ENCODE data around the gene PHF13.
A peak's percentile ranks its signal among the peaks of the same experiment; 100 is the strongest.
"Not testable (repeated sequence)": the region's sequence is repeated elsewhere in the genome, so short reads cannot be mapped to it uniquely, and the experiment has no call there.

The PHF13 gene

DNA sequence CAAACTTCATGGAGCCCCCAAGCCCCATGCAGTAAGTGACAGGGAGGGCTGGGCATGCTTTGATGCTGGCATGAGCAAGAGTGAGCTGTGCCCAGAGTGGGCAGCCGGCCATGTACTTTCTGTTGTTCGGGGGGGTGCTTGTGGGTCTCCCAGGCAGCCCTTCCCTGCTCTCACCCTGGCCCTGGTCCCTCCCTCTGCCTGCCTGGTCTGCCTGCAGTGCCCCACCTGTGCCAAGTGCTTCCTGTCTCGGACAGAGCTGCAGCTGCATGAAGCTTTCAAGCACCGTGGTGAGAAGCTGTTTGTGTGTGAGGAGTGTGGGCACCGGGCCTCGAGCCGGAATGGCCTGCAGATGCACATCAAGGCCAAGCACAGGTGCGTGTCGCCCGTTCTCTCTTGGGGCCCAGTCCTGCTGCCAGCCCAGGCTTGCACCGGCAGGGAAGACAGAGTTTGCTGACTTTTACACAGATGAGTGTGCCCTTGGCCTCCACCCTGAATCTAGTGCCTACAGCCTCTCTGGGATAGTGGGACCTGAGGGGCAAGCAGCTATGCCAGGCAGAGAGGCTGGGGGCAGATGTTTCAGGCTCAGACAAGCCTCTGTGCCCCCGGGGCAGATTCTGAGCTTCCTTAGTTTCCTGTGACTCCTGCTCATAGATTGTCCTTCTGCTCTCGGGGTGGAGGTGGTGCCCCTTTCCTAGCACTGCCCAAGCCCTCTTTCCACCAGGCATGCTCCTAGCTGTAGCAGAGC is 26.1 kb upstream of the PHF13 start:
- DNase-seq (ENCODE audit: low read depth), result no peak

DNA sequence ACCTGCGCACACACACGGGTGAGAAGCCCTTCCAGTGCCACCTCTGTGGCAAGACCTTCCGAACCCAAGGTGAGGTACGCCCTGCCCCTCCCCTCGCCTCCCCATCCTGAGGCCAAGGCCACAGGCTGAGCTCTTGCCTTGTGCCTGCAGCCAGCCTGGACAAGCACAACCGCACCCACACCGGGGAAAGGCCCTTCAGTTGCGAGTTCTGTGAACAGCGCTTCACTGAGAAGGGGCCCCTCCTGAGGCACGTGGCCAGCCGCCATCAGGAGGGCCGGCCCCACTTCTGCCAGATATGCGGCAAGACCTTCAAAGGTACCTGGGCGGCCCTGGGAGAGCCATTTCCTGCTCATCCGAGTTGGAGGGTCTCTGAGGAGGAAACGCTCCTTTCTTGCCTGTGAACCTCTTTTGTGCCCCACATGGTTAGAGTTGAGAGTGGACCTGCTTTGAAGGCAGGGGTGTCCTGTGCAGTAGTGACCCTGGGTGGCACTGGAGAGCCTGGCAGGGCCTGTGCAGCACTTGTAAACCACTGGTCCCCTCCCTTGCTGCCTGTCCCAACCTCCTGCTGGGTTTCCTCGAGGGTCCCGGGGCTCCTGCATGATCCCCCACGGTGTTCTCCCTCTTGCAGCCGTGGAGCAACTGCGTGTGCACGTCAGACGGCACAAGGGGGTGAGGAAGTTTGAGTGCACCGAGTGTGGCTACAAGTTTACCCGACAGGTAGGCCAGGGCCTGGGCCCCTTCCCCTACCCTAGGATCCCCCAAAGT is 25.2 kb upstream of the PHF13 start:
- no peak for DNase-seq (ENCODE audit: low read depth)

DNA sequence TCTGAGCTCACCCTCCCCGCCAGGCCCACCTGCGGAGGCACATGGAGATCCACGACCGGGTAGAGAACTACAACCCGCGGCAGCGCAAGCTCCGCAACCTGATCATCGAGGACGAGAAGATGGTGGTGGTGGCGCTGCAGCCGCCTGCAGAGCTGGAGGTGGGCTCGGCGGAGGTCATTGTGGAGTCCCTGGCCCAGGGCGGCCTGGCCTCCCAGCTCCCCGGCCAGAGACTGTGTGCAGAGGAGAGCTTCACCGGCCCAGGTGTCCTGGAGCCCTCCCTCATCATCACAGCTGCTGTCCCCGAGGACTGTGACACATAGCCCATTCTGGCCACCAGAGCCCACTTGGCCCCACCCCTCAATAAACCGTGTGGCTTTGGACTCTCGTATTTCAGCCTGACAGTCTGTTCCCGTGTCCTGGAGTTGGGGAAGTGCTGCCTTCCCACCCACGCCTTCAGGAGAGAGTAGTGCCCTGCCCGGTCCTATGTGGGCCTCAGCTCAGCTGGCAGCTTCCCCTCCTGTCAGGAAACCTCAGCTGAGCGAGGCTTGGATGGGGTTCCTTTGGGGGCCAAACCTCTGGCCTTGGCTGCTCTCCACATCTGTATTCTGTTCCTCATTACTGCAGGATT is 24.5 kb upstream of the PHF13 start:
- DNase-seq (ENCODE audit: low read depth), result no peak

DNA sequence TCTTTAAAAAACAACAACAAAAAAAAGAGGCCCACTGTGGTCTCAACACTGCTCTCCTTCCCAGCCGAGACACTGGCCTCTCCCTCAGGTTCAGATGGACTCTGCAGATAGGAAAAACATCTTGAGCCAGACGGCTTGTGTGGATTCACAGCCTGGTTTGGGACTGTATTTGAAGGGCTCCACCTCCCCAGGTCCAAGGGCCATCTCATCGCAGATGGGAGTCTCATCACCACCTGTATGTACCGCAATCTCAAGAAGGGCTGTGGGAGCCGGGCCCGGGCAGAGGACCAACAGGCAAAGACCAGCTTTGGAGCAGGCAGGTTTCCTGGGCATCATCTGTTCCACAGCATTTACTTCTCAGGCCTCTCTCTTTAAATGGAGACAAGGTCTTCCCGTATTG is 23.5 kb upstream of the PHF13 start:
- DNase-seq (ENCODE audit: low read depth), result no peak

DNA sequence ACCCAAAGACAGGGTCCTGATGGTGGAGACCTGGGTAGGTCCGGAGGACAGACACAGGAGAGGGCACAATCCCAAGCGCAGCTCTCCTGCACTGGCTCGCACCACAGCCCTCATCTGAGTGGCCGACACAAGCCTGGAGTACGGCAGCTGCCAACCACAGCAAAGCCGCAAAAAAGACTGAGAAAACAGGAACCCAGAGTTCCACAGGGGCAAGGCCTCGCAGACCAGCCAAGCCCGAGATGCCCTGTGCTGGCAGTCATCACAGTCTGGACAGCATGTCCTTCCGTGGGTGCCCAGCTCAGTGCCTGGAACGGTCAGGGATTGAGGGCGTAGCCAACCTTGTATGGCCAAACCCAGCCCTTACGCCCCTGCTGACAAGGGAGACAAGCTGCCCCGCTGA is 22.3 kb upstream of the PHF13 start:
- DNase-seq (ENCODE audit: low read depth), result no peak

DNA sequence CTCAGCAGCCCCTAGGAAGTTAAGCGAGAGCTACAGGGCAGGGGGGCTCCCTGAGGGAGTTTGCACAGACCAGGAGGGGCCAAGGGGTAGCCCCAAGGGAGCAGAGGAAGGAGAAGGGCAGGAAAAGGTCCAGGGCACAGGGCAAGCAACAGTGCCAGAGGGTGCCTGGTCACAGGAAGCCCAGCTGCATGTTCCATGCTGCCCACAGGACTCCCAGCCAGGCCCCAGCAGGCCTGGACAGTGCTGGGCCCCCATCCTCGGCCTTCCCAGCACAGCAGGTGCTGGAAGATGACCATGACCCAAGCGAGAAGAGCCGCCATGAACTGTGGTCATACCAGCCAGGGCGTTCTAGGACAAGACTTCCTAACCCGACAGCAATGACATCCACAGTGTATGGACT is 21.9 kb upstream of the PHF13 start:
- no peak for DNase-seq (ENCODE audit: low read depth)

DNA sequence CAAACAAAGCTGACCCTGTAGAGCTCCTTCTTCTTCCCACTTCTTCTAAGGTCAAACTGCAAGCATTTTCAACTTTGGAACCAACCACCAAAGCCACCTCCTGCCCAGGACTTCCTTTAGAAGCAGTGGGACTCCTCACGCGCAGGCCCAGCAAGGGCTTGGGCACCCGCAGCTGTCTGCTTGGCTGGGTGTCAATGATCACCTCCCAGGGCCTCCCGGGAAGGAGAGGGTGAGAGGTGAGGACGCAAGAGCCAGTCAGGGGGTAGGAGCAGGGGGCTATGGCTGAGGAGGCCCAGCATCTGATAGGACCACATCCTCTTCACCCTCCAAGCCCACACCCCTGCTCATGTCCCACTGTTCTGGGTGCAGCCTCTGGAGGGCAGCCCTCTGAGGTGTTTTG is 21.1 kb upstream of the PHF13 start:
- DNase-seq (ENCODE audit: low read depth), result no peak

DNA sequence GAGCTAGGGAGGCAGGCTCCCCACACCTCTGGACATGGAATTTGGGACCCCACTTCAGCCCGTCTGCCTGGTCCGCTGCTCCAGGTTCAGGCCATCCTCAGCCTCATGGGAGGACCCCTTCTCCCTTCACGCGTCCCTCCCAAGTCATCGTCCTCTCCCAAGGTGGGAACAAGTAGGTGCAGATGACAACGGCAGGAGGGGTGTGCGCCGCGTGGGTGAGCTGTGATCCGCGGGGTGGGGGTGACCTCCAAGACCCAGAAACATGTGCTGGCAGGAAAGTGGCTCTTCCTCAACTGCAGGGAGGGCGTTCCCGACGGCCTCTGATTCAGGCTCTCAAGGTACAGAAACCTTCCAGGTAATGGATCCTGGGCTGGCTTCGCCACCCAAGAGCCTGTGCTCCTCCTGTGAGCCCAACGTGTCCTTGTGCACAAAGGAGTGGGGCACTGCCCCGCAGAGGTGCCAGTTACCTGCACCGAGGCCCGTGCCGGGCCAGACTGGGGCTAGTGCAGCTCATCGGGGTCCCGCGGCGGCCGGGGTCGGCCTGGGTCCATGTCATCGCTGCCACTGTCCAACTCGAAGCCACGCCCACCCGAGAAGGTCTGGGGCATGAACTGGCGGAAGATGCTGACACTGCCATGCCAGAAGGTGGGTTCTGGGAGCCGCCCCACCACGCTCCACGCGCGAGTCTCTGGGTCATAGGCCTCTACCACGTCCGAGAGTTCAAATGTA is 20.5 kb upstream of the PHF13 start:
- DNase-seq (ENCODE audit: low read depth), result no peak

DNA sequence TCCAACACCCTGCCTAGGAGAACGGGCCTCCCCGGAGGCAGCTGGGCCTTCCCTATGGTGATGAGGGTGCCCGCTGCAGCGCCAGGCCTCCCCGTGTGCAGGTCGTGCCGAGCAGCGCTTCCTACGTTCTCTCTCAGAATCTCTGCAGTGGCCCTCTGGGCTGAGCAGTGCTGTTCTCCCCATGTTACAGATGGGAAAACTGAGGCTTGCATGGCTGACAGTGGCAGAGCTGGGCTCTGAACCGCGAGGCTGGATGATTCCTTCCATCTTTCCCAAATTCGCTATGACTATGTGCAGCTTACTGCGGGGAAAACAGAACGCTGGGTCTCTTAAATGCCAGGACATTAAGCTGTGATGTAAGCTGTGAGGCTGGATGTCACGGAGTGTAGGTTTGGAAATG is 19.7 kb upstream of the PHF13 start:
- DNase-seq (ENCODE audit: low read depth), result no peak

DNA sequence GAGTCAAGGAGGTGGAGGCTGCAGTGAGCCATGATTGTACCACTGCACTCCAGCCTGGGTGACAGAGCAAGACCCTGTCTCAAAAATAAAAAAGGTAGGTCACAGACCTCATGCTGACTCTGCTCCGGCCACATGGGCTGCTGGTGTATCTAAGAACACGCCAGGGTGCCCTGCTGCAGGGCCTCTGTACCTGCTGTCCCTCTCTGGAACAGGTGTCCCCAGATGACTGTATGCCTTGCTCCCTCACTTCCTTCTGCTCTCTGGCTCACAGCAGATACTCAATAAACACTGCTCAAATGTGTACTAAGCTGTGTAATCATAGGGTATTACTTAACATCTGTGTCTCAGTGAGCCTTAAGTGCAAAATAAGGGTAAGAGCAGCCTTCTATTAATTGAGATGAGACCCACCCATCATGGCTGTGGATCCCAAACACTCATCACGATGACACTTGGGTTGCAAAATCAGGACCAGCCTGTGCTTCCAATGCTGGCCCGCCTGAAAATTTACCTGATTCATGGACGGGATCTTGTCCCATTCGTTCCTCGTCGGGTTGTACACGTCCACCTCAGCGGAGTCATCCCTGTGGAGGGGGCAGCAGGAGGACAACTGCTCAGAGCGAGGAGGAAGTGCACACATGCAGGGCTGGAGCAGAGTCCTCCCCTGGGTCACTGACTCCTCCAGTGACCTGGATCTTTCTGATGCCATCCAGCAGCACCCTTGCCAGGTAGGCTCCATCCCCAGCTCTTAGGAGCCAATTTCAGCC is 18.4 kb upstream of the PHF13 start:
- DNase-seq (ENCODE audit: low read depth), result no peak

DNA sequence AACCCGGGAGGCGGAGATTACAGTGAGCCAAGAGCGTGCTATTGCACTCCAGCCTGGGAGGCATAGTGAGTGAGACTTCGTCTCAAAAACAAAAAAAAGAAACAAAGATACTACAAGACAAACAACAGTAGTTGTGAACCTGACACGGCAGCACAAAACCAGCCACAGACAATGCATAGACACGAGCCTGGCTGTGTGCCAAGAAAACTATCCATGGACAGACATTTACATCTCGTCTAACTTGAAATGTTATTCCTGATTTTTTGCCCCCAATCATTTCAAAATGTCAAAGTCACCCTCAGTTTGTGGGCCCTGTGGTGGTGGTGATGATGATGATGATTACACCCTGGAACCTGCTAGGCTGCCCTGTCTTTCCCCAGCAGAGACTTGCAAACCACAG is 17.2 kb upstream of the PHF13 start:
- DNase-seq (ENCODE audit: low read depth), result no peak

DNA sequence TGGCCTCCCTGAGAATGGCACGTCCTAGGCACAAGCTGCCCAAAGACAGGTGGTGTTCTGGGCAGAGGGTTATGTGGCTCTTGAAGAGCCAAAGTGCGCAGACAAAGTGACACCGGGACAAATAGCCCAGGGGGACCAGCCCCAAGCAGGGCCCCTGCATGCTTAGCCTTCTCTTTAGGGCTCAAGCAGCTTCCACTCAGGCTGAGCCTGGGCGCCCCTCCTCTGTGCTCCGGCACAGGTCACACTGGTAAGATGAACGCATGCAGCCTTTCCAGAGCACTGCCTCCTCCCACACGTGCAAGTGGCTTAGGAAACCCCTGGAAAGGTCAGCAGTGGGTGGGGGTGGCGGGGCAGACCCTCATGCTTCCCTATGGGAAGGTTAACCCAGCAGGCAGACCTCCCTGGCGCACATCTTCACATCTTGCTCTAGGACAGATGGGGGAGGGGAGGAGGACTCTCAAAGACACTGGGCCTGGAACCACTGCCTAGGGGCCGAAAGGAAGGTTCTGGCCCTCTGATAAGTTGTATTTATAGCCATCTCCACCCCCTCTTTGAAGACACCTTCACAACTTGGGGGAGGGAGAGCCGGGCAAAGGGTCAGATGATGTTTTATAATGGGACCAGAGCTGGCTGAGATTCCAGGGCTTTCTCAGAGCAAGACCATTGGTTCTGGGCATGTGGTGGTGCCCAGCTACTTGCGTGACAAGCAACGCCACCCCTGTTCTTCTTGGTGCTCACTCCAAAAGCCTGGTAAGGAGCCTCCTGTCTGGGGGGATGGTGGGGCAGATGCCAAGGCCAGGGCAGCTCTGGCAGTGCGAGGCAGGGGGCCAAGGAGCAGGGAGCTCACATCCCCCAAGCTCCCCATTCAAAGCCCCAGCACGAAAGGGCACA is 16.4 kb upstream of the PHF13 start:
- no peak for DNase-seq (ENCODE audit: low read depth)

DNA sequence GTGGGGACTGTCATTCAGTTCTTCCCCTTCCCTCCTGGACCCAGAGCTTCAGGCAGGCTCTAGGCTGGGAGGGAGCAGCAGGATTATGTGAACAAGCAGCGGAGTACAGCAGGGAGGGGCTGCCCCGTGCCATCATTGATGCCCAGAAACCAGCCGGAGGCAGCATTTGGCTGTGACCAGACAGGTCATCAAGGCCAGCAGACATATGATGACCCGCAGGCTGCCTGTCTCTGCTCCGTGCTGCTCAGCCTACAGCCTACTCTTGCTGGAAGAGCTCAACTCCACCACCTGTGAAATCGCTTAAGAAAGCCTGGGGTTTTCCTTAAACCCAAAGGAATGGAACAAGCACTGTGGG is 15.8 kb upstream of the PHF13 start:
- DNase-seq (ENCODE audit: low read depth), result no peak

DNA sequence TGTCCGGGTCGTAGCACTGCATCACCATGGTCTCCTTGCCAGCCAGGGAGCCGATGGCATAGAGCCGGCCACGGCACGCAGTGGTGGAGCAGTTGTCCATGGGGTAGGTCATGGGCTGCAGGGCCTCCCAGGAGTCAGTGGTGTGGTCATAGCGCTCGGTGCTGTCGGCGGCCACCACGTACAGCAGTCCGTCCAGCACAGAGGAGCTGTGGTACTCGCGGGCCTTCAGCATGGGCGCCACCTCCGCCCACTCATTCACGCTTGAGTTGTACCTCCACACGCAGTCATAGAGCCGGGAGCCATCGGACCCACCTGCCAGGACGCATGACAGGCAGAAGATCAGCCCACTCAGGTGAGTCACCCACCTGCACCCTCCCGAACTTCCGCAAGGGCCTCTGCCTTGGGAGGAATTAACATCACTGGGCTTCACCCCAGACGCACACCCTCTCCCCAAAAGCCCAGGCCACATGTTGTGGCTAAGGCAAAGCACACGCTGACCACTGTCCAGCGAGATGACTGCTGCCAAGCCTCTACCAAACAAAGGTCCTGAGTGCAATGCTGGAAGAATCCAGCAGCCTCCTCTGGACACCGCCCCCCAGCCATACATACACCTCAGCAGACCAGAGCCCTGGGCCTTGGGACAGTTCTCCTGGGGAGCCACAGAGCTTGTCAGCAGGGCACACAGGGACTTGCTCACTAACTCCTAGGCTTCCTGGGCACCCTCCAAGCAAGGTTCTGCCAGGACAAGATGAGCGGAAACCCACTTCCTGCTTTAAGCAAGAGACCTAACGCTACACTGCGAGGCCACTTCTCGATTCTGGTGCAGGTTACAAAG is 14.2 kb upstream of the PHF13 start:
- DNase-seq (ENCODE audit: low read depth), result peak; percentile 73

DNA sequence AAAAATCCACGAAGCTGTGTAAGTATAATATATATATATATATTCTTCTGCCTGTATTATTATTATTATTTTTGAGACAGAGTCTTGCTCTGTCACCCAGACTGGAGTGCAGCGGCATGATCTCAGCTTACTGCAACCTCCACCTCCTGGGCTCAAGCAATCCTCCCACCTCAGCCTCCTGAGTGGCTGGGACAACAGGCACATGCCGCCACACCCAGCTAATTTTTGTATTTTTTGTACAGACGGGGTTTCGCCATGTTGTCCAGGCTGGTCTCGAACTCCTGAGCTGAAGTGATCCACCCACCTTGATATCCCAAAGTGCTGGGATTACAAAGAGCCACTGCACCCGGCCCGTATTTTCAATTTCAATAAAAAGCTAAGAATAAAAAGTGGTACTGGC is 13.5 kb upstream of the PHF13 start:
- not testable (repeated sequence) for DNase-seq (ENCODE audit: low read depth)

DNA sequence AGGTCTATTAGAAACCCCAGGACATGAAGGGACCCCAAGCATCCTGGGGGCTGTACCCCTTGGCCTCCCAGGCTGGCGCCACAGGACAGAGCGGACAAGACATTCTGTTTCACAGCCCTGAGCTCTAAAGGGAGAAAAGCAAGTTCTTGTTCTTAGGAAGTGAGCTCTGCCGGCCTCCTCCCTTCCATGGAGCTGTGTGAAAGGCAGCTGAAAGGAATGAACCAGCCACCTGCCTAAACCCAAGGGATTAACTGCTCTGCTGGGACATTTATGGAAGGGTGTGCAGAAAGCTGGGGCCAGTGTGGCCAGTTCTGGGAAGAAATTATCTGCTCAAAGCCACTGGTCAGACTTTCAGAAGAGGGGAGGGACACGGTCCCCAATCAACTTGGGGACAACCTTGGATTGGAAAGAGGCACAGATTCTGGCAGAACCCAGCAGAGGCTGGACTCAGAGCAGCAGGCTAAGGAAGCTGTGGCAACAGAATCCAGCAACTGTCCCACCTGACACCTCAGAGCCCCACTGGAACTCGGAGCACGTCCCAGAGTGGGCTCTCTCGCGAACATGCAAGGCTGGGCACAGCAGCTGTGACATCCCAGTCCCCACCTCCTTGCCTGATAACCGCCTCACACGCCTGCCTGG is 13.0 kb upstream of the PHF13 start:
- DNase-seq (ENCODE audit: low read depth), result no peak

DNA sequence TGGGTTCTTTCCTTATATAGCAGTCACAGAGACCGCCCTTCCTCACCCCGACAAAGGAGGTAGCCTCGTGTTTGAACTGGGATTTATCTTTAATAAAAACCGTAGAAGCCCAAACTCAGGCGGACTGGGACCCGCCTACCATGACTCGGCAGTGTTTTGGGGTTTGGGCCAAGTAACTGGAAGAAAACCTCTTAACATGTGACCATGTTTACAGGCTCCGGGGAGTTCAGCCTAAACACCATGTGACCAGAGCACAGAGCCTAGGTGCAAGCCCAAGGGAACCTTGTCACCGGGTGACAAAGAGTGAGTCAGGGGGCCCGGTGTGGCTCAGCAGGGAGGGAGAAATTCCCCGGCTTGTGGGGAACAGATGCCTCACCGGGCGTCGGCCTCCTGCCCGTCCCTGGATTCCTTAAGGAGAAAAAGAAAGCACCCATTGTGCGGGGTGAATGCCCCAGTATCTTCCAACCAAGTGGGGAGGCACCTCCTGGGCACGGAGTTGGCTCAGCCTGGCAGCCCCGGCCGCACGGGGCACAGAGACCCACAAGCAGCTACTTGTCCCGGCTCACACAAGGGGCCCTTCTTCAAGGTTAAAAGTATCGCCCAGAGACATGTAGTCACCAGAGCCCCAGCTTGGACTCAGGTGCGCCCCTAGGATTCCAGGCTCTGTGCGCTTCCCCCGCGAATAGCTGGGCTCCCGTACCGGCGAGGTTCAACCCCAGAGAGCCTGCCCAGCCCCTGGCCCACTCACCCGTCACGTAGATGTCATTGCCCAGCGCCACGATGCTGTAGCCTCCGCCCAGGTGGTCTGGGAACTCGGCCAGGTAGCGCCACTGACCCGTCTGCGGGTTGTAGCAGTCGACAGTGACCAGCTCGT is 12.2 kb upstream of the PHF13 start:
- DNase-seq (ENCODE audit: low read depth), result peak; percentile 82

DNA sequence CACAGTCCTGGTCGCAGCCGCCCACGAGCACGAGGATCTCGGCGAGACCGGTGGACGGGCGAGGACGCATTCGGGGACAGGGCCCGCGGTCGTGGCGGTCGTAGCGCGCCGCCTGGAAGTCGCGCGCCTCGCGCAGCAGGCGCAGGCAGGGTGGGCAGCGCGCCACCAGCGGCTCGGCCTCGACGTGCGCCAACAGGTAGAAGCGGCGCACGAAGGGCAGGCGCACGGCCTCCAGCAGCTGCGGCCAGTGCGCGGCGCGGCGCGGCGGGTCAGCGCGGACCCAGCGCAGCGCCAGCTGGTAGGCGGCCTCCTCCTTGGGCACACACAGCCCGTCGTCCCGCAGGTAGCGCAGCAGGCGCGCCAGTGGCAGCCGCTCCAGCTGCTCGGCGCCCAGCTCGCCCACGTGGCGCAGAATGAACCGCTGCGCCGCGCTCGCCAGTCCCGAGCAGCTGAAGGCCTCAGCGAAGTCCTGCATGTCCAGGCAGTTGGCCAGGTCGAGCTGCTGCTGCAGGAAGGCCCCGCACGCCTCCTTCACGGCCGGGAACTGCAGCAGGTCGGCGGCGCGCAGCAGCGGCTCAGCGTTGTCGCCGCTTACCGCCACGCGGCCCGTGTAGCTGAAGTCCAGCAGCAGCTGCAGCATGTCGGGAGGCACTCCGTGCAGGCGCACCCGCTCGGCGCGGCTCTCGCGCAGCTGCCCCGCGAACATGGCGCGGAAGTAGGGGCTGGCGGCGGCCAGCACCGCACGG is 11.4 kb upstream of the PHF13 start:
- DNase-seq (ENCODE audit: low read depth), result no peak

Measured in stimulated activated CD4-positive, alpha-beta T cell treated with anti-CD3 and anti-CD28 coated beads, Interleukin-2, amount 100 ng/mL, for 4 hours (primary cell).